ENCODE data around the gene RNF157. TPM values are rescaled to one million over a fixed set of nuclear protein-coding genes. Genes with fewer than 3 reads are reported as not detected.

Gene RNF157
- total and polyA plus RNA-seq, 2 of the 13 experiments (the other 11 are each of a cell fraction or from before 2014, with no cell fraction given): 0.44 to 1.5 TPM

DNA sequence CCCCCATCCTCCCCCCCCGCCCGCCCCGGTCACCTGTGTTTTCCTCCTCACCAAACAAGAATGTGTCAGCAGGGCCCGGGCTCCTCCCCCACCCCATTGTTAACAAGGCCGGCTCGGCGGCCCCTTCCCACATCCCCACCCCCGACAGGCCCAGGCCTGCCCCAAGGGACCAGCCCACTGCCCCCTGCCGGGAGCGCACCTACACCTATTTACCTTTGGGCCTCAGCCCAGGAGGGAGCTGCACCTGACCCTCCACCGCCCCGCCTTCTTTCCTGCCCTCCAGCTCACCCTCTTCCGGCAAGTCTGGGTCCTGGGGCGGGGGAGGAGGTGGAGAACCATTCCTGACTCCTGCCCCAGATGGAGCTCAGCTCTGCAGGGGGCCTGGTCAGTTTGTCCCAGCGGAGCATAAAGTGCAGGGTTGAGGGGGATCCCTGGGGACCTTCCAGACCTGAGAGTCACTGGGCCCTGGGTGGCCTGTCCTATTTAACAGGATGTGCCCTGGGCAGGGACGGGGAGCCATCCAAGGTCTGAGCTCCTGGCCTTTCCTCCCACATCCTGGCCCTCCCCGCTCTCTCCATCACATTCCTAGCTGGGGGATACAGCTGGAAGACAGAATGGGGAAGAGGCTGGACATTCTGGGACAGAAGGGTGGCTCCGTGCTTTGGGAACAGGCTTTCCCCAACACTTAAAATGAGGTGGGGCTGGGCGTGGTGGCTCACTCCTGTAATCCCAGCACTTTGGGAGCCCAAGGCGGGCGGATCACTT is 107.5 kb downstream of the RNF157 start (continued):
- TF ChIP-seq, protein P1, sequence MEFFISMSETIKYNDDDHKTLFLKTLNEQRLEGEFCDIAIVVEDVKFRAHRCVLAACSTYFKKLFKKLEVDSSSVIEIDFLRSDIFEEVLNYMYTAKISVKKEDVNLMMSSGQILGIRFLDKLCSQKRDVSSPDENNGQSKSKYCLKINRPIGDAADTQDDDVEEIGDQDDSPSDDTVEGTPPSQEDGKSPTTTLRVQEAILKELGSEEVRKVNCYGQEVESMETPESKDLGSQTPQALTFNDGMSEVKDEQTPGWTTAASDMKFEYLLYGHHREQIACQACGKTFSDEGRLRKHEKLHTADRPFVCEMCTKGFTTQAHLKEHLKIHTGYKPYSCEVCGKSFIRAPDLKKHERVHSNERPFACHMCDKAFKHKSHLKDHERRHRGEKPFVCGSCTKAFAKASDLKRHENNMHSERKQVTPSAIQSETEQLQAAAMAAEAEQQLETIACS (CRISPR knock-in tag; IDR thresholded peaks at IDR 0.05): no peak
- TF ChIP-seq PLRG1 (conservative IDR thresholded peaks at IDR 0.05) (no peak), ZNF747 (CRISPR knock-in tag; IDR thresholded peaks at IDR 0.05; ENCODE audit: borderline replicate concordance) (no peak), ZNF329 (CRISPR knock-in tag; IDR thresholded peaks at IDR 0.05; ENCODE audit: low read depth) (peak; percentile 80; the same call in 1 of the 2 replicates), ZNF670 (CRISPR knock-in tag; IDR thresholded peaks at IDR 0.05; ENCODE audit: borderline replicate concordance) (no peak), ZNF547 (CRISPR knock-in tag; IDR thresholded peaks at IDR 0.05) (no peak), GMEB1 (CRISPR knock-in tag; IDR thresholded peaks at IDR 0.05; ENCODE audit: borderline replicate concordance) (no peak), ZNF563 (CRISPR knock-in tag; IDR thresholded peaks at IDR 0.05) (0 out of 2 replicates have a peak, but pooled peaks have one; percentile 16), ZNF552 (CRISPR knock-in tag; IDR thresholded peaks at IDR 0.05; ENCODE audit: borderline replicate concordance) (0 out of 2 replicates have a peak, but pooled peaks have one; percentile 45), MLLT10 (CRISPR knock-in tag; IDR thresholded peaks at IDR 0.05) (no peak), SMC3 (IDR thresholded peaks at IDR 0.05; ENCODE audit: low read length) (no peak), NR0B2 (CRISPR knock-in tag; IDR thresholded peaks at IDR 0.05) (no peak), POGK (CRISPR knock-in tag; conservative IDR thresholded peaks at IDR 0.05) (no peak), SALL2 (CRISPR knock-in tag; IDR thresholded peaks at IDR 0.05) (no peak), ZSCAN9 (CRISPR knock-in tag; IDR thresholded peaks at IDR 0.05; ENCODE audit: borderline replicate concordance) (no peak)
- TF ChIP-seq, protein P2, sequence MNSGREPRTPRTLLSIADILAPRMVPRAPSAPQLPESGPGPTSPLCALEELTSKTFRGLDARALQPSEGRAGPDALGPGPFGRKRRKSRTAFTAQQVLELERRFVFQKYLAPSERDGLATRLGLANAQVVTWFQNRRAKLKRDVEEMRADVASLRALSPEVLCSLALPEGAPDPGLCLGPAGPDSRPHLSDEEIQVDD (CRISPR knock-in tag; IDR thresholded peaks at IDR 0.05; ENCODE audit: borderline replicate concordance): 0 out of 2 replicates have a peak, but pooled peaks have one; percentile 38
- TF ChIP-seq, protein P3, sequence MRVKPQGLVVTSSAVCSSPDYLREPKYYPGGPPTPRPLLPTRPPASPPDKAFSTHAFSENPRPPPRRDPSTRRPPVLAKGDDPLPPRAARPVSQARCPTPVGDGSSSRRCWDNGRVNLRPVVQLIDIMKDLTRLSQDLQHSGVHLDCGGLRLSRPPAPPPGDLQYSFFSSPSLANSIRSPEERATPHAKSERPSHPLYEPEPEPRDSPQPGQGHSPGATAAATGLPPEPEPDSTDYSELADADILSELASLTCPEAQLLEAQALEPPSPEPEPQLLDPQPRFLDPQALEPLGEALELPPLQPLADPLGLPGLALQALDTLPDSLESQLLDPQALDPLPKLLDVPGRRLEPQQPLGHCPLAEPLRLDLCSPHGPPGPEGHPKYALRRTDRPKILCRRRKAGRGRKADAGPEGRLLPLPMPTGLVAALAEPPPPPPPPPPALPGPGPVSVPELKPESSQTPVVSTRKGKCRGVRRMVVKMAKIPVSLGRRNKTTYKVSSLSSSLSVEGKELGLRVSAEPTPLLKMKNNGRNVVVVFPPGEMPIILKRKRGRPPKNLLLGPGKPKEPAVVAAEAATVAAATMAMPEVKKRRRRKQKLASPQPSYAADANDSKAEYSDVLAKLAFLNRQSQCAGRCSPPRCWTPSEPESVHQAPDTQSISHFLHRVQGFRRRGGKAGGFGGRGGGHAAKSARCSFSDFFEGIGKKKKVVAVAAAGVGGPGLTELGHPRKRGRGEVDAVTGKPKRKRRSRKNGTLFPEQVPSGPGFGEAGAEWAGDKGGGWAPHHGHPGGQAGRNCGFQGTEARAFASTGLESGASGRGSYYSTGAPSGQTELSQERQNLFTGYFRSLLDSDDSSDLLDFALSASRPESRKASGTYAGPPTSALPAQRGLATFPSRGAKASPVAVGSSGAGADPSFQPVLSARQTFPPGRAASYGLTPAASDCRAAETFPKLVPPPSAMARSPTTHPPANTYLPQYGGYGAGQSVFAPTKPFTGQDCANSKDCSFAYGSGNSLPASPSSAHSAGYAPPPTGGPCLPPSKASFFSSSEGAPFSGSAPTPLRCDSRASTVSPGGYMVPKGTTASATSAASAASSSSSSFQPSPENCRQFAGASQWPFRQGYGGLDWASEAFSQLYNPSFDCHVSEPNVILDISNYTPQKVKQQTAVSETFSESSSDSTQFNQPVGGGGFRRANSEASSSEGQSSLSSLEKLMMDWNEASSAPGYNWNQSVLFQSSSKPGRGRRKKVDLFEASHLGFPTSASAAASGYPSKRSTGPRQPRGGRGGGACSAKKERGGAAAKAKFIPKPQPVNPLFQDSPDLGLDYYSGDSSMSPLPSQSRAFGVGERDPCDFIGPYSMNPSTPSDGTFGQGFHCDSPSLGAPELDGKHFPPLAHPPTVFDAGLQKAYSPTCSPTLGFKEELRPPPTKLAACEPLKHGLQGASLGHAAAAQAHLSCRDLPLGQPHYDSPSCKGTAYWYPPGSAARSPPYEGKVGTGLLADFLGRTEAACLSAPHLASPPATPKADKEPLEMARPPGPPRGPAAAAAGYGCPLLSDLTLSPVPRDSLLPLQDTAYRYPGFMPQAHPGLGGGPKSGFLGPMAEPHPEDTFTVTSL (CRISPR knock-in tag; IDR thresholded peaks at IDR 0.05; ENCODE audit: borderline replicate concordance): no peak
